AG10803 (cell line): ENCODE measurements around the gene ZG16.
"Not testable (repeated sequence)": the region's sequence is repeated elsewhere in the genome, so short reads cannot be mapped to it uniquely, and the experiment has no call there.

Experiments used
- DNase-seq: peaks from one replicate; pipeline ENCODE4 v3.0.0; 2010; ENCODE audit warnings: low read depth
- H3K4me3 ChIP-seq: 2 replicates; pipeline ENCODE4 v1.5.1; 2011; ENCODE audit warnings: mild to moderate bottlenecking, low read length, control low read depth
- CTCF ChIP-seq: conservative IDR thresholded peaks from 2 replicates; pipeline ENCODE4 v1.5.1; 2011; ENCODE audit warnings: mild to moderate bottlenecking, low read length, control low read depth, inconsistent platforms

ZG16 gene

GRCh38 chr16:29745121-29745852 is 32.8 kb upstream of the ZG16 start:
- no peak for TF ChIP-seq CTCF
- DNase-seq, result no peak
- H3K4me3 ChIP-seq, result no peak overlapping the region

- H3K4me3 ChIP-seq, result no peak within 1 kb of the TSS
- TF ChIP-seq CTCF, result no peak
- DNase-seq, result no peak
Observed at GRCh38 chr16:29745853-29746345, 32.2 kb upstream of the ZG16 start, which contains the start of gene C16orf54. C16orf54 (minus strand) TSS chr16:29745990; CDS start chr16:29744951, 1,039 bp downstream.

- DNase-seq, H3K4me3 ChIP-seq: not testable (repeated sequence)
Observed at GRCh38 chr16:29746518-29746917, 31.5 kb upstream of the ZG16 start.

- no peak overlapping the region for H3K4me3 ChIP-seq
- no peak for TF ChIP-seq CTCF
- no peak for DNase-seq
Observed at GRCh38 chr16:29747947-29748759, 29.9 kb upstream of the ZG16 start.

- not testable (repeated sequence) for DNase-seq, H3K4me3 ChIP-seq
Observed at GRCh38 chr16:29748760-29749149, 29.3 kb upstream of the ZG16 start.

- no peak overlapping the region for H3K4me3 ChIP-seq
- TF ChIP-seq CTCF, result no peak
- no peak for DNase-seq
Observed at GRCh38 chr16:29753516-29753915, 24.5 kb upstream of the ZG16 start.

GRCh38 chr16:29756654-29757053 is 21.4 kb upstream of the ZG16 start:
- no peak for DNase-seq

GRCh38 chr16:29757086-29757485 is 21.0 kb upstream of the ZG16 start:
- not testable (repeated sequence) for H3K4me3 ChIP-seq, DNase-seq

More at GRCh38 chr16:29756654-29757053, 21.4 kb upstream of the ZG16 start:
- no peak overlapping the region for H3K4me3 ChIP-seq
- TF ChIP-seq CTCF, result no peak
